Stimulated activated CD8-positive, alpha-beta memory T cell treated with anti-CD3 and anti-CD28 coated beads, Interleukin-7, amount 100 ng/mL, for 48 hours (primary cell): ENCODE results near the gene LGALS1.
A peak's percentile ranks its signal among the peaks of the same experiment; 100 is the strongest.

Experiments used
- DNase-seq, 2 donors: peaks; one replicate each; pipeline ENCODE4 v3.0.0-alpha.2; 2020; ENCODE audit warnings: low read depth in 1 of 2; ENCODE audit errors: extremely low read depth in 1 of 2

LGALS1 gene

DNA sequence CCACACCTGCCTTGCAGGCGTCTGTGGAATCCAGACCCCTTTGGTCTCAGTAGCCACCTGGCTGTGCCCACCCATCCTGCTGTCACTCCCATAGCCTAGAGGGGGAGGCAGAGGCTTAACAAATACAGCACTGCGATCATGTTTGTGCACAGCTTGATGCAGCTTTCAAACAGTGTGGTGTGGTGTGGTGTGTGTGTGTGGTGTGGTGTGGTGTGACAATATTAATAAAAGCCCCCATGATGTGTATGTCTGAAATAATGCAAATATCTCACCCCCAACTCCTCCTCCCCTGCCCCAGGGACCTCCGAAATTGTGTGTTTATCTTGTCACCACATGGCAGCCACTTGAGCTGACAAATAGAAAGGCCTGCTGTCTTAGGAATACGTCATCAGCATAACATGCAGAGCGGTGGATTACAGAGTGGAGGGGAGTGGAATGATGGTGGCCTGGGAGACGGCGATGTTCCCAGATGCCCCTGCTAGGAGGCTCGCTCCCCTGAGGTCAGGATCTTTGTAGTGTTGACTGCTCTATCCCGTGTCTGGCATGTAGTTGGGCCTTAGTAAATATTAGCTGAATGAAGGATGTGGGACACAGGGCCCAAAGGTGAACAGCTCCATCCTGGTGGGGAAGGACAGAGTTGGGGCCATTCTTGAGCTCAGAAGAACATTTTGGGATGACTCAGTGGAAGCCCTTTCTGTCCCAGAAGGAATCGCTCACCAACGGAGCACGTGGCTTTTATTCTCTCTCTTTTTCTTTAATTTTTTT lies 14.1 kb upstream of the LGALS1 start:
- no peak for DNase-seq

DNA sequence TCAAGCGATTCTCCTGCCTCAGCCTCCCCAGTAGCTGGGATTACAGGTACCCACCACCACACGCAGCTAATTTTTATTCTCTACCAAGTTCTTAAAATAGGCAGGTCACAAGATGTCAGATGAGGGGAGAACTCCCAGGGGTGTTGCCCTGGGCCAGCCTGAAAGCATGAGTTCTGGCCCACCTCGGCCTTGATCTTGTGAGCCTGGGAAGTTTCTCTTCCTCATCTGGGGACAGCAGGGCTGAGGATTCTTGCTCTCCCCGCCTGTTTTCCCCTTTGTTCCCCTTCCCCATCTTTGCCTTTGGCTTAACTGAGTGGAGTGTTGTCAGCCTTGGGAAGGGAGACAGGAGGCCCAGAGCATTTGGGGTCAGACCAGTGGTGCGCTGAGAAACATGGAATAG lies 13.4 kb upstream of the LGALS1 start:
- DNase-seq = no peak

DNA sequence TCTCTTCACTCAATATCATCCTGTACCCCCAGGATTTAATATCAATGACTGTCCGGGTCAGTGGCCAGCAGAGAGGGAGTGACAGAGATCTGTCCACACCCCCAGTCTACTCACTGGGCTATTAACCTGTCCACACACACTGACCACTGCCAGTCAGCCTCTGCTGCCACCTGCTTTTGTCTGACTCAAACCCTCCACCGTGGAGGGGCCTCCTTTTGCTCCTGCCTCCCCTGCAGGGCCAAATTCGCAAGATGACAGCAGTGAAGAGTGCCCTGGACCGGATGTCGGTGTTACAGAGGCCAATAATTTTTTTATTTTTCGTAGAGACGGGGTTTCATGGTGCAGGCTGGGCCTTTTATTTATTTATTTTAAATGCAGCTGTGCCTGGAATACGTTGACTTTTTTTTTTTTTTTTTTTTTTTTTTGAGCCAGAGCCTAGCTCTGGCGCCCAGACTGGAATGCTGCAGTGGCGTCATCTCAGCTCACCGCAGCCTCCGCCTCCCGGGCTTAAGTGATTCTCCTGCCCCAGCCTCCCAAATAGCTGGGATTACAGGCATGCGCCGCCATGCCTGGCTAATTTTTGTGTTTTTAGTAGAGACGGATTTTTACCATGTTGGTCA lies 11.8 kb upstream of the LGALS1 start:
- no peak for DNase-seq

DNA sequence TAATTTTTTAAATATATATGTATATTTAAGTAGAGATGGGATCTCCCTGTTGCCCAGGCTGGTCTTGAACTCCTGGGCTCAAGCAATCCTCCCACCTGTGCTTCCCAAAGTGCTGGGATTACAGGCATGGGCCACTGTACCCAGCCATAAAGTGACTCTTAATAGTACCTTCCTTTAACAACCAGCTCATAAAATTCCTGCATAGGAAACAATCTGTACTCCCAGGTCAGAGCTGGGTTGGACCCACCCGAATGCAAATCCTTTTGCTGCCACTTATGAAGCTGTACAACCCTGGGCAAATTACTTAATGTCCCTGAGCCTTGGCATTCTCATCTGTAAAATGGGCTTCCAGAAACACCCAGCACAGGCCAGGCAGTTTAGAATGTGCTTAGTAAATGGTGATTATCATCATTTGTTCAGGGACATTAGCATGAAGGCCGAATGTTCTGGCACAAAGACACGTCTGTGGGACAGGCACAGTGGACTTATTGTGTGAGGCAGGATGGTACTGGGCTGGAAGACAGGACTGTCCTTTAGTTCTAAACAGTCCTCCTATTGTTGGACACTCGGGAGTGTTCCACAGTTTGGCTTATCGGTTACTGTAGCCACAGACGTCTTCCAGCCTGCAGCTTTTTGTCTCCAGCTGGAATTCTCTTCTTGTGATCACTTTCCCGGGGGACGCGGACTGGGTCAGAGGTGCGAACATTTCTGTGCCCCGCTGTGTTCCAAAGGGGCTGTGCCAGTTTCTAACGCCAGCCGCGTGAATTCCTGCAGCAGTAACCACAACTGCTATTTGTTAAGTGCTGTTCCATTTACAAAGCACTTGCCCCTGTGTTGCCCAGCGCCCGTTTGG lies 11.0 kb upstream of the LGALS1 start:
- DNase-seq = no peak

DNA sequence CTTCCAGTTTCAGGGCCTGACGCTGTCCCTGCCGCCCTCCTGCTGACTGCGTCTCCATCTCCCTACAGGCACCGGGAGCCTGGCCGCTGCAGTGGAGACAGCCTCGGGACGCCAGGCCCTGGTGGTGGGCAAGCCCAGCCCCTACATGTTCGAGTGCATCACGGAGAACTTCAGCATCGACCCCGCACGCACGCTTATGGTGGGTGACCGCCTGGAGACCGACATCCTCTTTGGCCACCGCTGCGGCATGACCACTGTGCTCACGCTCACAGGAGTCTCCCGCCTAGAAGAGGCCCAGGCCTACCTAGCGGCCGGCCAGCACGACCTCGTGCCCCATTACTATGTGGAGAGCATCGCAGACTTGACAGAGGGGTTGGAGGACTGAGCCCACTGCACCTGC lies 9.9 kb upstream of the LGALS1 start:
- no peak for DNase-seq

DNA sequence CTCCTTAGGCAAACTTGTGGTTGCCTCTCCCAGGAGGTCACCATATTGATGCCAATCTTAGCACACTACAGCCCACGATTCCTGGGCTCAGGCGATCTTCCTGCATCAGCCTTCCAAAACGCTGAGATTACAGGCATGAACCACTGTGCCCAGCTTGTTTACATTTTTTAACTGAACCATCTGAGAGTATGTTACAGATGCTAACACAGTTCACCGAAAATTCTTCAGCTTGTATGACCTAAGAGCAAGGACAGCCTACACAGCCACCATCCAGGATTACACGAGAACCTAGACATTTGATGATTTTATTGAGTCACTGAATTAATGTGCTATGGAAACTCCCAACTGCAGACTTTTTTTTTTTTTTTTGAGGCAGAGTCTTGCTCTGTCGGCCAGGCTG lies 5.8 kb upstream of the LGALS1 start:
- no peak for DNase-seq

DNA sequence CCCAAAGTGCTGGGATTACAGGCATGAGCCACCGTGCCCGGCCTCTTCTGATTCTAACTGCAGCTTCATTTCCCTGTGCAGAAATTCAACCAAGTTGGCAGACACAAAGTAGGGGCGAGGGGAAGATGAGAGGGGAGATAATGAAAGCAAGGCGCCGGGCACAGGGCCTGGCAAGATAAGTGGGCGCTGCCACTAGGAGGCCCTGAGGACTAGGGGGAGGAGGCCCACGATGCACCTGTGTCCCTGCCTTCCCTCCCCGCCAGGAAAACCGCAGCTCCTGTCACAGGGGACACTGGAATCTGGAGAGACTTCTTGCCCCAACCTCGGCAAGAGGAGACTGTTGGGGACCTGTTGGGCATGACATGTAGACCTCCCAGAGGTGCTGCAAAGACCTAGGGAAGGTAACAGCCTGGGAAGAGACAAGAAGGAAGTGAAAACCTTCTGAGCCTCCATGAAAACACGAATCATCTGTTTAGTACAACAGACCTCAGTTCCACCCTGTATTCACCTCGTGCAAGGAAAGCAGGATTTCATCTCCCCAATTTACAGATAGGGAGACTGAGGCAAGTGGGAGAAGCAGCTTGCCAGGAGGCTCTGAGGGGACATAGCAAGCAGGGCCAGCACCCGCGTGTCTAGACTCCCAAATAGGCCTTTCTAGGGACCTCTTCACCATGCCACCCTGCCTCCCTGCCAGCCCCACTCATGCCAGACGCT lies 3.1 kb upstream of the LGALS1 start:
- DNase-seq = no peak

DNA sequence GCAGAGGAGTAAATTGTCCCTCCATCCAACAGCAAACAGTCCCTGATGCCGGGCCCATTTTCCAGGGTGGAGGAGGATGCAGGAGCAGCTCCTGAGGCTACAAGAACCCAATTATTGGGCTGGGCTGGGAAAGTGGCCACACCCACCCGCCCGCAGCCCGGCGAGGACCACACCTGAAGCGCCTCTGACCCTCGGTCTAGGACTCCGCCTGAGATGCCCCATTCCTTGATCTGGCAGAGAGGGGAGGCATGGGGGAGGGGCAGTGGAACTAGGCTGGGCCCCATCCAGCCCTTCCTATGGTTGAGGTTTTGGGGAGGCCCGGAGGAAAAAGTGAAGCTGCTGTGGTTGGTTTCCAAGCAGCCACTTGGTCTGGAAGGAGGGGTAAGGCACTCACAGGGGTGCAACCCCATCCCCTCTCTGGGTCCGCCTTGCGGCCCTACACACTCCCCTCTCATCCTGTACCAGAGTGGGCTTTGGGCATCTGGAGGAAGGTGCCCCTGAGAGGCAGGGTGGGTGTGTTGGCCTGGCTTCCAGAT lies 2.4 kb upstream of the LGALS1 start:
- no peak for DNase-seq

DNA sequence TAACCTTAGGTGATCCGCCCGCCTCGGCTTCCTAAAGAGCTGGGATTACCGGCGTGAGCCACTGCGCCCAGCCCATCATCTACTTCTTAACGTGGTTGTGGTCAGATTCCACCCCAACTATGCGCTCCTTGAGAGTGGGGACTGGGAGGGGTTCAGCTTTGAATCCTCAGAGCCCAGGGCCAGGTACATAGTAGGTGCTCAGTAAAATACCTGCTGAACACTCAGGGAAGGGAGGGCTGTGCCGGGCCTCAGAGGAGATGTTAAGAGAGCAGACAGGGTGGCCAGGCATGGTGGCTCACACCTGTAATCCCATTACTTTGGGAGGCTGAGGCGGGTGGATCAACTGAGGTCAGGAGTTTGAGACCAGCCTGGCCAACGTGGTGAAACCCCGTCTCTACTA lies 1.2 kb upstream of the LGALS1 start:
- no peak for DNase-seq

DNA sequence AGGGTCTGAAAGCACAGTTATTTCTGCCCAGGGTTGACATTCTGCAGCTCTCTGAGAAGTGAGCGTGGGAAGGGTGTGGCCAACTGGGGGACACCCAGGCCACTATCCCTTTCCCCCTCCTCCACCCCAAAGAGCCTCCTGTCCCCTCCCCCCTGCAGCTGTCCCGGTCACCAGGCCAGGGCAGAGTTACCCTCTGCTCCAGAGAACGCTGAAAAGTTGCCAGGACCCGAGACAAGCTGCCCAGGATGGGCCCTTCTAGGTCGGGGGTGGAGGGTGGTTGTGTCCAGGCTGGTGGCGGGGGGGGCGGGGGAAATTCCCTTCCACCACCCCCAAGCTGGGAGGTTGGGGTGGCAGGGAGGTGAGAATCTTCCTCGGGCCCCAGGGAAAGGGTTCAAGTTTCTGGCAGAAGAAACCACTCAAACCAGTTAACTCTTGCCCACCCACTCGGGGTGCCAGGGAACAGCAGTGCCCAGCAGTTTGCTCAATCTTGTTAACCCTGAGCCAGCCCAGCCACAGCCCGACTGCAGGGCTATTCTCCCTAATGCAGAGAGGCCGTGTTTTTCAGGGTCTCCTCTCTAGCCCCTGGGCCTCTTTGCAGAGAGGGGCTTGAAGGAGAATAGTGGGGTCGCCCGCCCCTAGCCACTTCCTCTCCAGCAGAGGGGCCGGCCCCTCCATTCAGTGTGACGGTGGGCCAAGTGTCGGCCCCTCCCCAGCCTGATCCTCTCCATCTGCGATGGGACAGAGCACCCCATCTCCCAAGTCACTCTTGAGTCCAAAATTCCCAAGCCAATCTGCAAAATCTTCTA lies 697 bp downstream of the LGALS1 start:
- DNase-seq = no peak

DNA sequence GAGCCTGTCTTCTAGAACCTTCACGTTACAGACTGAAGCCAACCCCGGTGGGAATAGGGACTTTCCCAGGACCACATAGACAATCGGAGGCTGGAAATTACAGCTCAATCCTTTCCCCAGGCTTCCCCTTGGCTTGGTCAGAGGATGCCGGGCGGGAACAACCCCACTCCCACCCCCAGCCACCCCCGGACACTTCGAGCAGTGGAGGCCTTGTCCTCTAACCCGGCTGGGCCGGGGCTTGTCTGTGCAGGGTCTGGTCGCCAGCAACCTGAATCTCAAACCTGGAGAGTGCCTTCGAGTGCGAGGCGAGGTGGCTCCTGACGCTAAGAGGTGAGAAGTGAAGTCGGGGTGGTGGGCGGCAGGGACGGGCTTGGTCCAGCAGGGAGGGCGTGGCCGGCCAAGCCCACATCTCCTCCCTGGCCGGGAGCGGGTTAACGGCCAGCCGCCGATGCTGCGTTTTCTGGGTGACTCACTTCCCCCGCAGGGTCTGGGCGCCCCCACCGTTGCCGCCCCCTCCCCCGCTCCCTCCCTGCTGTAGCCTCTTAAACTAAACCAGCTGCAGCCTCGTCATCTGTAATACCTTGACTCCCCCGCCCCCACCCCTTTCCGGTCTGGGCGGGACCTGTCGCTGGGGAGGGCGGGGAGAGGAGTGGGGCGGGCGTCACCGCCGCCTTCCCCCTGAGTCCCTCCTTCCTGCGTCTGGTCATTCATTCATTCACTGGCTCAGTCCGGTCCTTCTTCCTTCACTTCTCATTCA lies 1.5 kb downstream of the LGALS1 start:
- DNase-seq = peak; percentile 88 to 92

DNA sequence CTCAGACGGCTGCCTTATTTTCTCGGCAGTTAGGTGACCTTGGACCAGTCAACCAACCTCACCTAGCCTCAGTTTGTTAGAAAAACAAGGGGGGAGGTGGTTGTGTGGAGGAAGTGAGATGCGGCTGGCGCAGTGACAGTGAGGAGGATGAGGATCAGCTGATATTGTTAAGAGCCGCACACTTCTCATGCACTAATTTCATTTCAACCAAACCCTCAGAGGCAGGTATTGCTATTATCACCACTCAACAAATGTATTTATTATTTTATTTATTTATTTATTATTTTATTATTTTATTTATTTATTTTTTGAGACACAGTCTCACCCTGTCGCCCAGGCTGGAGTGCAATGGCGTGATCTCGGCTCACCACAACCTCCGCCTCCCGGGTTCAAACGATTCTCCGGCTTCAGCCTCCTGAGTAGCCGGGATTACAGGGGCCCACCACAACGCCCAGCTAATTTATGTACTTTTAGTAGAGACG lies 2.1 kb downstream of the LGALS1 start:
- DNase-seq = no peak

DNA sequence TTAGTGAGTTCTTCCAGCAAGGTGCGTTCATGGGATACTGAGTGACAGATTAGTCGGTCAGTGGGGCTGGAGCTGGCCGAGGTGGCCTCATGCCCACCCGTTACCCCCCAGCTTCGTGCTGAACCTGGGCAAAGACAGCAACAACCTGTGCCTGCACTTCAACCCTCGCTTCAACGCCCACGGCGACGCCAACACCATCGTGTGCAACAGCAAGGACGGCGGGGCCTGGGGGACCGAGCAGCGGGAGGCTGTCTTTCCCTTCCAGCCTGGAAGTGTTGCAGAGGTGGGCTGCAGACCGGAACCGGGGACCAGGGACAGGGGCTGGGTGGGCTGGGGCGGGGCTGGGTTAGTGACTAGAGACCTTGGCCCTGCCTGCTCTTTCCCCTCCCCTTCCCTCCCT lies 2.9 kb downstream of the LGALS1 start:
- no peak for DNase-seq

DNA sequence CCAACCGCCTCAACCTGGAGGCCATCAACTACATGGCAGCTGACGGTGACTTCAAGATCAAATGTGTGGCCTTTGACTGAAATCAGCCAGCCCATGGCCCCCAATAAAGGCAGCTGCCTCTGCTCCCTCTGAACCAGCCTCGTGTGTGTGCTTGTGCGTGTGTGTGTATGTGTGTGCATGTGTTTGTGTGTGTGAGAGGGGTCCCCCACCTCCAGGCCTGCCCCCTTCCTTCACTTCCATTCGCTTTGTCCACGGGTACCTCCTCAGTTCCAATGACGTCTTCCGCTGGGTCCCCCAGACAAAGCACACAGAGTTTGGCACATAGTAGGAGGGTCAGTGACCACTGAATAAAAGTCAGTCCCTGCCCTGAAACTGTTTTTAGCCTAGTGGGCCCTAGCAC lies 4.2 kb downstream of the LGALS1 start:
- DNase-seq = no peak

DNA sequence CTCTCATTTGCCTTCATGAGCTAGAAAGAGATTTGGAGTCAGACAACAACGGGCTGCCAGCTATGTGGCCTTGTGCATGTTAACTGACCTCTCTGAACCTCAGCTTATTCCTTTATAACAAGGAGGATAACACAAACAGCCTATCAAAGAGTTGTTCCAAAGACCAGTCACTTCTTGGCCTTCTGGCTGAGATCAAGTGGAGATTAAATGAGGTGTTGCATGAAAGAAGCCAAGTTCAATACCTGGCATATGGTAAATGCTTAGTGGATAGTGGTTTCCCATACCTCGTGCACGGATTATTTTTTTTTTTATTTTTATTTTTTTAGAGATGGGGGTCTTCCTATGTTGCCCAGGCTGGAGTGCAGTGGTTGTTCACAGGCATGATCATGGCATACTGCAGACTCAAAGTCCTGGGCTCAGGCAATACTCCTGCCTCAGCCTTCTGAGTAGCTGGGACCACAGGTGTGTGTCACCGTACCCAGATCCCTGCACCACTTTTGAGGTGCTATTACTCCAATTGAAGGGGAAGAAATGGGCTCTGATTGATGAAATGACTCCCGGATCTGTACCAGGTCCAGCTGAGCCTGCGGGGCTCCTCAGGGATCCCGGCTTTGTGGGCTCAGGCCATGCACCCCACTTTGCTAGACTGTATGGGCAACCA lies 4.9 kb downstream of the LGALS1 start:
- DNase-seq = no peak

DNA sequence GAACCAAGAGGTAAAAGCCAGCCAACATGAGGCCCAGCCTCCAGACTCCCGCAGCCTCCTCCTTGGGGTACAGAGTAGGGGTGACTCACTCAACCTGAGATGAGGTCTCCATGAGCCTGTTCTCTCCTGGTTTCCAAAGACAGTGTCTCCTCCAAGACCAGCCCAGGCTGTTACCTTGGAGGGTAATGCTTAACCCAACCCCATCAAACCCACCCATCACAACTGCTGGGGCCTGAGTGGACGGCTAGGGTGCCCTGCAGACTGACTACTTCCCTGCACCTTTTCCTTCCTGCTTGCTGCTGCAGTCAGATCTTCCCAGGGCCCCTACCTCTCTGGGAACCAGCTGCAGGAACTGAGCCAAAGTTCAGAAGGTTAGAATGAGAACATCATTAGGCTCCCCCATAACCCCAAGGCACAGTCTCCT lies 5.6 kb downstream of the LGALS1 start:
- no peak for DNase-seq

DNA sequence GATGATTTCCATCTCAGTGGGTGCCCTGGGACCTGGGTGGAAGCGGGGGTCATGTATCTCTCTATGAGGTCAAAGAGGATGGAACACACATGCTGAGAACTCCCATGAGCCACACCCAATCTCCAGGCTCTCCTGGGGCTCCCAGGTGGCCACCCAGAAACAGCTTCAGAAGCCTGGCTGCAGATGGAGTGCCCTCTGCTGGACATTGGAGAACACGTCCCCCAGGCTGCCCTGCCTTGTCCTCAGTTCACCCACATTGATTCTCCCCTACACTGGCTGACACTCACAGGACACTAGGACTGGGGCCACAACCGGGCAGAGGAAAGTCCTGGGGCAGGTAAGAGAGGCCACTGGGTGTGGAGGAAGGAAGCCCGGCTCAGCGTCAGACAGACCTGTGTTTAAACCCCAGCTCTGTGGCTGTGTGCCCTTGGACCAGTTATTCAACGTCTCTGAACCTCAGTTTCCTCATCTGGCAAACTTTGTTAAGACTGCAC lies 6.2 kb downstream of the LGALS1 start:
- DNase-seq = peak; percentile 33 to 68

DNA sequence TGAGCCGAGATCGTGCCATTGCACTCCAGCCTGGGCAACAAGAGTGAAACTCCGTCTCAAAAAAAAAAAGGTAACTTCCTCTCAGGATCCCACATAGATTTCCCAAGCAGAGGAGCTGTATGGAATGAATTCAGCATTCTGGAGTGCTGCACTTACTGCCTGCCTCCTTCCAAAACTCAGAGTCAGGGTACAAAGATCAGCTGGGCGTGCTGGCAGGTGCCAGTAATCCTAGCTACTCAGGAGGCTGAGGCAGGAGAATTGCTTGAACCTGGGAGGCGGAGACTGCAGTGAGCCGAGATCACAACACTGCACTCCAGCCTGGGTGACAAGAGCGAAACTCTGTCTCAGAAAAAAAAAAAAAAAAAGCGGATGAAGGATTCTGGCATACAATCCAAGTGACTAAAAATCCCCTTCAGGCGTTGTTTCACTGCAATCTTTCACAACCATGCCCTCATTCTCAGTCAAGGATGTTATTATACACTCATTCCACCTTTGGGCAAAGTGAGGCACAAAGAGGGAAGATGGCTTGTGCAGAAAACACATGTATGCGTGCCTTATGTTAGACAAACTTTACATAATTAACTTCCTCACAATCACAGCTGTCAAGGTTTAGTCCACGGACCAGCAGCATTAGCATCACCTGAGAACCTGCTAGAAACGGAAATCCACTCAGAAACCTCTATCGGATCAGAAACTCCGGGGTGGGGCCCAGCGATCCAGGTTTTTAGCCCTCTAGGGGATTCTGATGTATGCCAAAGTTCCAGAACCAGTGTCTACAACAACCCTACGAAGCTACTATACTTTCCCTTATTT lies 9.6 kb downstream of the LGALS1 start:
- DNase-seq = no peak
